HS-27A (cell line): Measurements from ENCODE around the gene PIWIL1.

ENCODE experiments used
- DNase-seq: peaks from one replicate; pipeline ENCODE4 v3.0.0-alpha.2; 2012; ENCODE audit warnings: low read depth, missing footprints

PIWIL1 gene

DNA sequence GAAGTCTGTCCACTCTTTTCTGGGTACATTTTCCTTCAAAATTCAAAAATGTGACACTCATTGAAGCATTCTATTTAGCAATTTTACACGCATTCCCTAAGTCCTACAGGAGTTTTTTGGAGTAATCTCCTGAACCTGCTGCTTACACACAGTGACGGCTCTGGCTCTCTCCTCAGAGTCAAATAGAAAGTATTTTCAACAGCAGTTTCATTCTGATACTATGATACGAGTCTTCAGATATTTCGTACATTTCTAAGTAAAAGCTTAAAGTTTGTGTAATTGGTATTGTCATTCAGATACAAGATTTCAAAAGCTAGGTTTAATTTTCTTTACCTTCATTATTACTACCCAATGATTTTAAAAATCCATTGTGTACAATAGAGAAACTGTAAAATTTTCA lies 36.4 kb downstream of the PIWIL1 start:
- DNase-seq: no peak

DNA sequence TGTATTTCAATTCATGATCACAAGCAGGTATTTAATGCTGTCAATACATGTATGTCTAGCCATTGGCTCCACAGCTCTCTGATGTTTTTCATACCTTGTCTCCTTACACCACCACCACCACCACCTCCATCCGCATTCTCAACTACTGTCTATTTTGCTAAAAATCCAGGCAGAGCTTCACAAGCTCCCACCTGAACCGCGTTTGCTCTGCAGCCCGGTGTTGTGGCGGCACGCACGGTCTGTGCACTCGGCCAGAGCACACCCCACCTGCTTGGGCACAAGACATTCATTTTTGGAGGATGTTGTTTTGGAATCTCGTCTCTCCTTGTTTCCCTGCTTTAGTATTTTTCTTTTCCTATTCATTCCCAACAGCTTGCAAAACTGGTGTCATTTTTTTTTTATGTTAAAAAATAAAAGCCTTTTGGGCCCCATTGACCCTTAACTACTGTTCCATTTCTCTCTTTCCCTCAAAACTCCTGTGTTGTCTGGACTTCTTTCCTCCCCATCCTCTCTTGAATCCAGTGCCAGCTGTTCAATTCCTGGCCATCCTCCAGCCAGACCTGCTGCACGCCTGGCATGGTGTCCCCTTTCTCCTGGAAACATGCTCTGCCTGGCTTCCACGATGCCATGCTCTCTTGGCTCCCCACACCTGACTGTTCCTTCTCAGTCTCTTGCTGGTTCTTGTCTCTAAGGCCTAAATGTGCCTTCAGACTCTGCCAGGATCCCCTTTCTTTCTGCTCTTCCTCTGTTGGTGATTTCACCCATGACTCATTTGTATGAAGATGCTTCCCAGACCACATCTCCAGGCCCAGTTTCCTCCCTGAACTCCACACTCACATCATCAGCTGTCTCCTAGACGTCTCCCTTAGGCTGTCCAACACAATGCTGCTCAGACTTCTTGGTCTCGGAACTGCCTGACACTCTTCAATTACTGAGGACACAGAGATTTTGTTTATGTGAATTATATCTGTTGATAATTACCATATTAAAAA lies 37.9 kb downstream of the PIWIL1 start:
- DNase-seq: no peak

DNA sequence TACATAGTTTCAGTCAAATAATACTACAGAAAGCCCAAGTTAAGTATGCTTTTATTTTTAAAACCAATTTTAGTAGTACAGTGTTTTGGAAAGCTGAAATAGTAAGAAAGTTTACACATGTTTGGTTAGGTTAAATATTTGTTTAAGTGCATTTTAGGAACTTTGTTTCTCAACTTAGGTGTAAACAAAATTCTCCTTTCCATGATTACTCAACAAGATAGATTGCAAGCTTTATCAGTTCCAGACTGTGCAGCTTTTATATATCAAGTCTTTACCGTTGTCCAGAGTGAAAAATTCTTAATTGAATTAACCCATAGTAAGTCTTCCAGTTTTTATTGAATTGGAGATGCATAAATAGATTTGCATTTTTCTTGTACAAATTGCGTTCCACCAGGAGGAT lies 45.1 kb downstream of the PIWIL1 start:
- DNase-seq: no peak

DNA sequence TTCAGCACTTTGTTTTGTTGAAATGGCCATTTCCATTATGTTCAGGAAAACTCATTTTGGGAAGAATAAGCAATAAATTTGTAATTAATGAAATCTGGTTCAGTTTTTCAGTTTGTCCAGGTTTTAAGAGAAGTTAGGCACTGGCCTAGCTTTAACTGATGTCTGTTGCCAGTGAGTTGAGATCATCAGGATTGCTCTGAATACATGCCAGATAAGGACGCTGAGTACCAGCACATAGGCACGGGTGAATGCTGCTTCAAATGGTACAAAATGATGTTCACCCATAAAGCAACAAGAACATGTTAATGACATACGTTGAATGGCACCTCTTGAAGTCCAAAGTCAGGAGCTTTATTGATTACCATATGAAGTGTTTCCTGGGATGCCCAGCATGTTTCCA lies 46.5 kb downstream of the PIWIL1 start:
- DNase-seq: no peak

DNA sequence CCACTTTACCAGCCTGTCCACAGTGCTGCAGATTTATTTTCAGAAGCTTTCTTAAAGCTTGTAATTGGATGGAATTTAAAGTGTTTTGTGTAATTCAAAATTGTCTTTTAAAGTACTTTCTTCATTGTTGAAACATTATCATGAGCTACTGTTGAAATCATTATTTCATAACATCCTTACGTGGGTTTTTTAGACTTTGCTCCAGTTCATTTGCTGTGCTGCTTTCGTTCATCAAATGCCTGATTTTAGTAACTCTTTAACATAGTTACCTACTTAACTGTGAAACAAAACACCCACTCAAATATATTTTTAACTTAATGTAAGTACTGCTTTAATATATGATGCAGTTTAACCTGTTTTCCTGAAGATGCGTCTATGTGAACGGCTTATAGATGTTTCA lies 47.5 kb downstream of the PIWIL1 start:
- DNase-seq: no peak

DNA sequence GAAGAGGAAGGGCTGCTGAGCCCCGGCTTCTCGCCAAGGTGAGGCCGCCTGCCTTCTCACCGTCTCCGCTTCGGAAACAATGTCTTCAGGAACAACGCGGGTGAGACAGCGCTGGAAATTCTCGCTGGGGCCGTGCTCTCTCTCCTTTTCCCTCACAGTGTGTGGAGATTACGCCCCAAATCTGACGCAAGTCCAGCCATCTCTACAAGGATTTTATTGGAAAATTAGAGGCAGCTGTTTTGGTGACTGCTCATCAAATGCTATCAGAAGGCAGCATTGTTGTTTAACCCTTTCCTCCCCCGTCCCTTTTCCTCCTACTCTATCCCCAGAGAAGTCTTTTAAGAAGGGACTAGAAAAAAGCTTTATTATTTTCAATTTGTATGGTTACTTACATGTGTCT lies 53.5 kb downstream of the PIWIL1 start:
- DNase-seq: no peak

DNA sequence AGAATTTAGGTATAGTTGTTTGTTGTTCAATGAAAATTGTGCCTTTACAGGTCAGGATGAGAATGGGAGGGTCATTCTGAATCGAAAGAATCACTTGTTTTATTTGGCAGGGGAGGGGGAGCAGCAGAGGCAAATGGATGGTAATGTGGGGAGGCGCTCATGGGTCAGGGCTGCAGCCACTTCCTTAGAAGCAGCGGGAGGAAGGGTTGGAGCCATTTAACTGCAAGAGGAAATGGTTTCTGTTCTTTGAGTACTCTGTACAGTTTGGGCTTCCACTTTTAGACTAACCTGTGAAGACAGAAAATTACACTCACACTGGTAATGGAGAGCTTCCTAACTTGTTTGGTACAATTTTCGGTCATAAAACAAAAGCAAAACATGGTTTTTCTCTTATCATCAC lies 57.2 kb downstream of the PIWIL1 start:
- DNase-seq: no peak

DNA sequence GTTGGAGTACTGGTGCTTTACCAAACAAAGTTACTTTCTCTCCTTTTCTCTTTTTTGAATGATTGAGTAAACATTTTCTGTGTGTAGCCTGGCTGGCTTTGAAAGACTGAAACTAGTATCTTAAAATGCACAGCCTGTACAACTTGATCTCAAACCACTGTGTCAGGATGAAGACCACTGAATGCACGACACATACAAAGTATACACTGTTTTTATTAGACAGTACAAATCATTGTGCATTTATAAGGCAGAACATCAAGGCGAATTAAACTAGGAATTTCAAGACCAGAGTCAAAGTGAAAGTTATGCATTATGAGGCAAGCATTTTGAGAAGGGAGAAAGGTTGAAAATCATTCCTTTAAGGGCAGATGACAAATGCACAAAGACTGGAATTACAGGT lies 59.0 kb downstream of the PIWIL1 start:
- no peak for DNase-seq

DNA sequence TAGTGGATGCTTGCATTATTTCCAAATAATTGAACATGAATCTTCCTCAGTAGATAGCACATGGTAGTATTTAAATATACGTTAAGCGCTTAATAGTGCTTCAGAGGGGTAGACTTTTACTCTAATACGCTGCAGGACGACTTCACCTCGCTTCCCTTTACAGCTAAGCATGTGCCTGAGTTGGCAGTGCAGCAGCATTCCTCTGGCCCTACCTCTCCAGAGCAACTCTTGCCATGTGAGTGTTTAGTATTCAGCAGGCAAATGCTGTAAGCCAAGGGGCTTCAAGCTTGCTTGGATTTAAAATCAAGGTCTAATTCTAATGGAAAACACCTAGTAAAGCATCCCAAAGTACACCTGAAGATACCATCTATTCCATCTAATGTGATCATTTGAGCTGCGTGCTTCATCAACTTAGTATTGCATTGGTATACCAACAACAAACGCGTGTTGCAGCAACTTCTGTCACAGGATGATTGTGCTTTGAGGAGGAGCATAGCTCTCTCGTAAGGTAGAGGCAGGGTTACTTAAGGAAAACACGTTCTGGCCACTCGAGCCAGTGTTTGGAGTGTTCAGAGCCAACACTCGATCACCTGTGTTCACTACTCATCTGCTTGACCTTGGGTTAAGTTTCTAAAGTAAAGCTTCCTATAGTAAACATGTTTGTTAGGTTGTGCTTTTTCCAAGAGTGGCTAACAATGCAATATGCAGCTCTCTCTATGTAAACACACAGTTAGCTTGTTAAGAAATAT lies 60.6 kb downstream of the PIWIL1 start:
- DNase-seq: no peak

DNA sequence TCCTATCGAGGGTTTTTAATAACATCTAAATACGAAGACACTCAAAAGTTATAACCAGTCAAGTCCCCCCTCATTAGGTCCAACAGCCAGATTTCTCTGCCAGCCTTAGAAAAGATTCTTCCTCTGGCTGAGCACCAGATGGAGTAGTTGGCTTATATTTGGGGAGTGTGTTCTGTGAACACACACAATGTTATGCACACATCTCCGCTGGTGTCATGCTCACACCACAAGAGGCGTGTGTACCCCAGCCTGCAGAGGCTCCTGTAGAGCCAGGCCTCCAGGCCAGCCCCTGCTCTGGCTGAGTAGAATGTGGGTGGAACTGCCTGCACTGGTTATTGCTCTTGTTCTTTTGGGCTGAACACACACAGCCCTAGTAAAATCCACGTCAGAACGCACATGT lies 64.0 kb downstream of the PIWIL1 start:
- no peak for DNase-seq

DNA sequence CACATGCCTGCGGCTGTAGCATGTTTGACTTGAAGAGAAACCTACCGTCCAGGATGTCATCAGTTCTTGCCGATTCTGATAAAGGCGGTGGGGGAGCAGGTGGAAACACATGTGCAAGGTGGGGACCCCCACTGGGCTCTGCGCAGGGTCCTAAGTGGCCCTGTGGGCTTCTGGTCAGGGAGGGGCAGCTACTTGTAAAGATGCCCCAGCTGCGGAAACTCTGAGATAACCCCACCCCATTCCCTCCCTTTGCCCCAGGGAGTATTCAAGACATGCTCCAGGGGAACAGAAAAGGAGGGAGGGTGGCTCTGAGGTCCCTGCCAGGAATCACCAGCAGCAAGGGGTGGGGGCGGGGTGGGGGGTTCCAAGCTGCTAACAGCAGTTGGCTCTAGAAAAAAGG lies 67.6 kb downstream of the PIWIL1 start:
- no peak for DNase-seq

DNA sequence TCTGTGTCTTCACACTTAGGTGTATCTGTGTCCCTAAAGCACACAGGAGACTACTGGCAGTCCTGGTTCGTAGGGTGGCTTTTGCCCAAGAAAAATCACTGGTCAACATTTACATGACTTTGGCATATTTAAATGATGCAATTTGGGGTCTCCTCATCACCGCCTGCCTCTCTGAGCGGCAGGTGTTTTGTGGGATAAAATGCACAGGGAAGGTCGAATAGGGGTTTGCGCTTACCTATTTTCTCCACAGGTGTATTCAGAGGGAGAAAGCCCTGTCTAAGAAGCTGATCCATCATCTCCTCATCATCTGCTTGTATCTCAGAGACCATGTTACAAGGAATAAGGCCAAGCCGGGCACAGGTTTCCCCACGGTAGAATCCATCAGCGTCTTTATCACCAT lies 74.7 kb downstream of the PIWIL1 start:
- no peak for DNase-seq

DNA sequence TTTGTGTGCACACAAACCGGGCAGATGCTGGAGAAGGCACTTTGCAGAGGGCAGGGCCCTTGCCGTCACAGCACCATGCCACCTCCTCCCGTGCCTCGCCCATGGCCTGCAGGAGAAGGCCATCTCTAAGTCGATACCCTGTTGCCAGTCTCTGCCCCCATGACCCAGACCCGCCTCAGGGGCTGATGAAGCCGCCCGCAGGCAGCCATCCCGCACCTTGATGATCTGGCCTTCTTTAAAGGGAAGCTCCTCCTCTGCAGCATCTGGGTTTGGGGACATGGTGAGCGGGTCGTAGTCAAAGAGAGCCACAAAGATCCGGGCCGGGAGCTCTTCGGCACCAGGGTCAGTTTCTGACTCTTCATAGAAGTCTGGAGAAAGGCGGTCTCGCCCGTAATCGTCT lies 76.2 kb downstream of the PIWIL1 start:
- DNase-seq: no peak

DNA sequence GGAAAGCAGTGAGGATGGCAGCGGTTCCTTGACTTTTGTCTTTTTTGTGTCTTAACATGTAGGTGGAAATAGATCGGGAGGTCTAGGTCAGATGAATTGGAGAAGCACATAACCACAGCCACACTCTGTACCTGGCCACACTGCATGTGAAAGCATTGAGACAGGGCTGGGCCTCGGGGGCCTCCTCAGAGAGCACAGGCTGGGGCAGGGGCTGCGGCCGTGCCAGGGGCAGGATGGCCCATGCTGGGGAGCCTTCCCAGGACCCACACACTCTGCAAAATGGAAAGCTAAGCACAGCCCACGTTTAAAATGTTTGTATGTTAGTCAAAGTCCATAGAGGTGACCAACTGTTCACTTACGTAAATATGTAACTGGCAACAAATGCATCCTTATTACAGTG lies 76.7 kb downstream of the PIWIL1 start:
- no peak for DNase-seq

DNA sequence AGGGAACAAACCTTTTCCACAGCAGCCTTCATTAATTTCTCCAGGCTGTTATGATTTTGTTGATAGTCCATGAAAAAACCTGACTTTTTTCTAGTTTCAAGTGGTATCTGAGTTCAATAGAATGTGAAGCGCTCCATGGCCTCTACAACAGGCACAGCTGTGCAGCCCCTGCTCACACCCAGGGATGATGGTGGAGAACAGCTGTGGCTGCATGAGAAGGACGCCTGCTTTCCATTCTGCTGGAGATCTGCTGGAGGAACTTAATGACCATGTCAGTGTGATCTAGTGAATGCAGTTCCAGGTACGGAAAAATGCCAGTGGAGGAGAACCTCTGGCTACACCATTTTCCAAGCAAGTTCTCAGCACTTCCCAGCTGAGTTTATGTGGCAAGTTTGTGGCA lies 80.6 kb downstream of the PIWIL1 start:
- no peak for DNase-seq

DNA sequence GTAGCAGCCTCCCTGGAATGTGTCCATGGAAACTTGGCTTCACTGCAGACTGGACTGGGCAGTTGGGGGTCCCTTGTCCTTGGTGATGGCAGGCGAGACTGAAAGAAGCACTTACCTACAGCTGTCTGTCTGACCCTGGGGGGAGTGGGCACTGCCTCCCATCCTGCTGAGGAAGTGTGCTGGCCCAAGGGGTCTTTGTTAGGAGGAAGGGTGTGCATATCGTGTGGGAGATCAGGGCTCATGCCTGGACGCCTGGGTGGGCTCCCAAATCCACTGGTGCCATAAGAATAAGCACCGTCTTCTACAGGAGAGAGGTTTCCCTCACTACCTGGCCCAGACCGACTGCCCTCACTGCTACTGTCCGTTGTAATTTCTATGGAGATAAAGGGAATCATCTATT lies 81.4 kb downstream of the PIWIL1 start:
- no peak for DNase-seq

DNA sequence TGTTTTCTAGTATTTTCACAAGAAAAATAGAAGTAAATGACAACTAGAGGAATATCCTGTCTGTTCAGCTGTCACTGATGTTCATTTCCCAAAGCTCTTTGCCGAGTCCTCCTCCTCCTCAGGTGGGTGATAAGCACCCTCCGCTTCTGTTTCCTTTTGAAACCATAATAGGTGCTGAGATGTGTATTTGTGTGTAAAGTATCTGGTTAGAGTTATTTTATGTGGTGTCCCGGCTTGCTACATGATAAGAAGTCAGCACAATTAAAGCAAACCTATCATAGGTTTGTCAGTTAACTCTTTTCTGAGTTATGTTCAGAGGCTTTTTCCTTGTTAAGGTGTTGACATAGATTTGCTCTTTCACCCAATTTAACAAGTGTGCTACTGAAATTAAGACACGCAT lies 82.4 kb downstream of the PIWIL1 start:
- no peak for DNase-seq

DNA sequence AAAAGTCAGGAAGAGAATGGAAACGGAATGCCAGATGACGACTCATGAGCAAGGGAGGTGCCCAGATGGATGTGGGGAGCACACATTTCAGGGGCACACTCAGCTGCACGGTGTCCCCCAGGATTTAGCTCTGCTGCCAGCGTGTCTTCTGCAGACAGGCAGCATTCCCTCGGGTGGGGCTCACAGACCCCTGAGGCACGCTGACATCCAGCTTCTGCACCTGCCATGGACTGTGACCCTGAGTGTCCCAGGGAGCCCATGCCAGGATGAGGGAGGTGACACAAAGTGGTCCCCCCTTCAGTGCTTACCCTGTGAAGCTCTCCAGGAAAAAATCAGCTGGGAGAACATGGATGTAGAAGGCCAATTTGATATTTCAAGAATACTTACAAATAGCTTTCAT lies 84.2 kb downstream of the PIWIL1 start:
- DNase-seq: no peak
